Kidney (tissue), 14 donors: ENCODE measurements around the gene CTNND2. TPM values are rescaled to one million over a fixed set of nuclear protein-coding genes. Genes with fewer than 3 reads are reported as not detected.

ENCODE experiments used
- DNase-seq, 5 donors: peaks; one replicate each; pipeline ENCODE4 v3.0.0-alpha.2; 2013 to 2020
- FAIRE-seq: peaks from 2 replicates; lab custom pipeline; 2012; peaks lifted over from hg19 to GRCh38; lab: Jason Lieb, UNC
- H3K27ac ChIP-seq, 2 donors: one replicate each; pipeline ENCODE4 v1.7.0; 2013; ENCODE audit warnings: low read depth in 2 of 2, low read length in 2 of 2, inconsistent platforms in 1 of 2
- H3K27me3 ChIP-seq: one replicate; pipeline ENCODE4 v1.7.1; 2013; ENCODE audit warnings: low read length, inconsistent platforms; ENCODE audit not compliant: control insufficient read depth, insufficient read depth
- H3K36me3 ChIP-seq, 3 donors: one replicate each; pipeline versions ENCODE4 v1.7.0 to v1.7.1; 2013; ENCODE audit warnings: low read length in 3 of 3, control low read depth in 1 of 3, inconsistent platforms in 1 of 3; ENCODE audit not compliant: insufficient read depth in 3 of 3, control insufficient read depth in 2 of 3
- H3K4me1 ChIP-seq, 3 donors: one replicate each; pipeline versions ENCODE4 v1.7.0 to v1.7.1; 2013; ENCODE audit warnings: low read length in 3 of 3, inconsistent platforms in 1 of 3, low read depth in 1 of 3; ENCODE audit not compliant: control insufficient read depth in 2 of 3, insufficient read depth in 2 of 3
- H3K4me3 ChIP-seq, 3 donors: one replicate each; pipeline versions ENCODE4 v1.7.0 to v1.8.1; 2013; ENCODE audit warnings: low read length in 3 of 3, control low read depth in 1 of 3, inconsistent platforms in 1 of 3
- H3K9ac ChIP-seq, 3 donors: one replicate each; pipeline versions ENCODE4 v1.7.0 to v1.7.1; 2013; ENCODE audit warnings: low read length in 3 of 3, control low read depth in 1 of 3, inconsistent platforms in 1 of 3
- H3K9me3 ChIP-seq, 3 donors: one replicate each; pipeline versions ENCODE4 v1.7.0 to v1.7.1; 2013; ENCODE audit warnings: low read length in 3 of 3, control low read depth in 1 of 3, inconsistent platforms in 1 of 3; ENCODE audit not compliant: control insufficient read depth in 2 of 3, insufficient read depth in 1 of 3
- intact Hi-C: fragments of 100-400 bp; cut with DNase I; formaldehyde crosslinking; loops from one replicate; pipeline ENCODE4 v1.11.1; 2022
- polyA plus RNA-seq: library from polyadenylated mRNA; stranded (reverse); fragments of 350-450 nt; fragmentation: Illumina TruSeq; extraction: RNeasy Lipid Tissue Mini Kit (QIAGEN cat#74804); gene quantifications from one replicate; pipeline ENCODE4 v1.2.3, GENCODE V29; 2014; ENCODE audit warnings: low read depth, low replicate concordance; ENCODE audit not compliant: insufficient read depth
- total RNA-seq: library from RNA; stranded (reverse); fragmentation: NEBNext Ultra II Directional; extraction: Animal tissue kit (Norgen Biotek cat#: 25700); gene quantifications from one replicate; pipeline ENCODE4 v1.2.1, GENCODE V29; 2021
- TF ChIP-seq, protein P1 (sequence below): IDR thresholded peaks from 3 replicates; pipeline ENCODE4 v1.5.1; 2012; ENCODE audit warnings: mild to moderate bottlenecking, moderate library complexity, borderline replicate concordance; ENCODE audit not compliant: insufficient read depth; ENCODE audit errors: extremely low read depth
- donor health status: control.
- donor health status: control.
- donor health status: control.
- donor health status: control.
- donor health status: control.
- donor health status: DM: yes; HTN: yes; CAD: no.
- donor health status: Normal renal cell carcinoma (clear cell type).

The CTNND2 gene
- total and polyA plus RNA-seq, 2 donors from 2014 or later = 0.15 to 0.79 TPM

DNA sequence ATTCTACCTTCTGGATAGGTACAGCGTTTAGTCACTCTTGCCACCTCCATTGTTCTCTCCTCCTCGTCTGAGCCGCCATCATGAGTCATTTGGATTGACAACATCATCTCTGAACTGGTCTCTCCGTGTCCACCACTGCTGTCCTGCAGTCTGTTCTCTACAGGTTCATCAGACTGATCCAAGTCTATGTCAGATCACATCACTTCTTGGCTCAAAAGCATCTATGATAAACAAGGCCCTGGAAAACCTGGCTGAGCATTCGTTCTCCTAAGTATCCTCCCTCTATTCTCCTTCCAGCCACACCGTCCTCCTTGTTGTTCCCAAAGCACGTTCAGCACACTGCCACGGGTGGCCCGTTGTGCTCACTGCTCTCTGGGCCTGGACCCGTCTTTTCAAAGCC is 50.5 kb downstream of the CTNND2 start:
- no peaks in the 10 kb centered on the region for H3K9me3 ChIP-seq

DNA sequence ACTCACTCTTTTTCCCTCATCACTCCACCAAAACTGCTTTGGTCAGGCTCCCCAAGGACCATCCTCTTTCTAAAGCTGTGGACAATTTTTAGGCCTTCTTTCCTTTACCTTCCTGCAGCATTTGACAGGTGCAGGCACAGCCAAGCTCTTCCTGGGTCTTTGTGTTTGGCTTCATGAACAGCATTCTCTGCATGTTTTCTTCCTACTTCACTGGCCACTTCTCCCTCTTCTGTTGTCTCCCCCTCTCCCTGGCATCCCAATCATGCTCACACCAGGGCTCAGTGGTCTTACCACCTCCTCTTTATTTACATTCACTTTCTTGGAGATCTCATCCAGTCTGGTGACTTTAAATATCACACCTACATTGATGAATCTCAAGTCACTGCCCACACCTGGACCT is 51.1 kb downstream of the CTNND2 start:
- DNase-seq (no peak), FAIRE-seq (no peak)
- no peaks in the 10 kb centered on the region for H3K27me3 ChIP-seq
- TF ChIP-seq, protein P1, sequence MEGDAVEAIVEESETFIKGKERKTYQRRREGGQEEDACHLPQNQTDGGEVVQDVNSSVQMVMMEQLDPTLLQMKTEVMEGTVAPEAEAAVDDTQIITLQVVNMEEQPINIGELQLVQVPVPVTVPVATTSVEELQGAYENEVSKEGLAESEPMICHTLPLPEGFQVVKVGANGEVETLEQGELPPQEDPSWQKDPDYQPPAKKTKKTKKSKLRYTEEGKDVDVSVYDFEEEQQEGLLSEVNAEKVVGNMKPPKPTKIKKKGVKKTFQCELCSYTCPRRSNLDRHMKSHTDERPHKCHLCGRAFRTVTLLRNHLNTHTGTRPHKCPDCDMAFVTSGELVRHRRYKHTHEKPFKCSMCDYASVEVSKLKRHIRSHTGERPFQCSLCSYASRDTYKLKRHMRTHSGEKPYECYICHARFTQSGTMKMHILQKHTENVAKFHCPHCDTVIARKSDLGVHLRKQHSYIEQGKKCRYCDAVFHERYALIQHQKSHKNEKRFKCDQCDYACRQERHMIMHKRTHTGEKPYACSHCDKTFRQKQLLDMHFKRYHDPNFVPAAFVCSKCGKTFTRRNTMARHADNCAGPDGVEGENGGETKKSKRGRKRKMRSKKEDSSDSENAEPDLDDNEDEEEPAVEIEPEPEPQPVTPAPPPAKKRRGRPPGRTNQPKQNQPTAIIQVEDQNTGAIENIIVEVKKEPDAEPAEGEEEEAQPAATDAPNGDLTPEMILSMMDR = no peak
- no peak overlapping the region for H3K4me3 ChIP-seq
- intact Hi-C loops = no loop called here
- H3K36me3 ChIP-seq = no peaks in the 10 kb centered on the region
- H3K9me3 ChIP-seq = no peaks in the 10 kb centered on the region
- no peak overlapping the region for H3K27ac ChIP-seq
- no peak overlapping the region for H3K9ac ChIP-seq
- H3K4me1 ChIP-seq = no peaks in the 10 kb centered on the region

More for the DNA sequence above, 50.5 kb downstream of the CTNND2 start:
- H3K27ac ChIP-seq = no peak overlapping the region
- no peaks in the 10 kb centered on the region for H3K27me3 ChIP-seq
- DNase-seq (no peak), FAIRE-seq (no peak)
- no peaks in the 10 kb centered on the region for H3K36me3 ChIP-seq
- TF ChIP-seq, protein P1 = no peak
- no peak overlapping the region for H3K9ac ChIP-seq
- no peak overlapping the region for H3K4me3 ChIP-seq
- intact Hi-C loops = no loop called here
- no peaks in the 10 kb centered on the region for H3K4me1 ChIP-seq

DNA sequence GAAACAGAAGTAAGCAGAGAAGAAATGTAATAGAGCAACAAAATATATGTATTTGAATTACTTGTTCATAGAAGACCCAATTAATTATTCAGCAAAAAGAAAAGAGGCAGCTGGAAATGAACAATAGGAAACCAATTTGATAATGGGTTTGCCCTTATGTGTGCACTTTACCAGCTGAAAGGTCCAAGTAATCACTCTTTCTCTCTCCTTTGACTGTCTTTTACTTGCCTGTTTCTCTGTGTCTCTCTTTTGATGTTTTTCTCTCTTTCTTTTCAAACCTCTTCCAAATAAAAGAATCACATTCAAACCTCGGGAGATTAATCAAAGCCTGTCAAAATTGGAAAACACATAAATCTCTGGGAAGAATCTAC is 51.5 kb downstream of the CTNND2 start:
- no peak overlapping the region for H3K27ac ChIP-seq
- H3K27me3 ChIP-seq = no peaks in the 10 kb centered on the region
- H3K9me3 ChIP-seq = no peaks in the 10 kb centered on the region
- no peak overlapping the region for H3K4me3 ChIP-seq
- TF ChIP-seq, protein P1 = no peak
- H3K9ac ChIP-seq = no peak overlapping the region
- H3K4me1 ChIP-seq = no peaks in the 10 kb centered on the region
- DNase-seq = no peak
- intact Hi-C loops = no loop called here
- no peaks in the 10 kb centered on the region for H3K36me3 ChIP-seq
- no peak for FAIRE-seq
